Stimulated activated memory B cell treated with anti-CD40 and anti-IgM and Interleukin-4, amounts not matched to agents 10 μg/mL and 1 μg/mL and 100 μg/mL, for 72 hours (primary cell): ENCODE results near the gene NAALADL2.

Source experiments
- ATAC-seq: fragments of 150-1000 bp; cut with Tn5 transposase; 2 replicates; pipeline ENCODE4 v1.10.0; 2021
- H3K27ac Mint-ChIP-seq: one replicate; pipeline ENCODE4 v1.8.0; 2022; ENCODE audit warnings: mild to moderate bottlenecking, mixed read lengths
- H3K27me3 Mint-ChIP-seq: one replicate; pipeline ENCODE4 v1.8.0; 2022; ENCODE audit warnings: mixed read lengths
- H3K36me3 Mint-ChIP-seq: one replicate; pipeline ENCODE4 v1.8.0; 2022; ENCODE audit warnings: mixed read lengths
- H3K4me1 Mint-ChIP-seq: one replicate; pipeline ENCODE4 v1.8.0; 2022; ENCODE audit warnings: mixed read lengths
- H3K4me3 Mint-ChIP-seq: one replicate; pipeline ENCODE4 v1.8.0; 2022; ENCODE audit warnings: mild to moderate bottlenecking, moderate library complexity, mixed read lengths
- H3K9me3 Mint-ChIP-seq: one replicate; pipeline ENCODE4 v1.8.0; 2022; ENCODE audit warnings: mixed read lengths

Gene NAALADL2

DNA sequence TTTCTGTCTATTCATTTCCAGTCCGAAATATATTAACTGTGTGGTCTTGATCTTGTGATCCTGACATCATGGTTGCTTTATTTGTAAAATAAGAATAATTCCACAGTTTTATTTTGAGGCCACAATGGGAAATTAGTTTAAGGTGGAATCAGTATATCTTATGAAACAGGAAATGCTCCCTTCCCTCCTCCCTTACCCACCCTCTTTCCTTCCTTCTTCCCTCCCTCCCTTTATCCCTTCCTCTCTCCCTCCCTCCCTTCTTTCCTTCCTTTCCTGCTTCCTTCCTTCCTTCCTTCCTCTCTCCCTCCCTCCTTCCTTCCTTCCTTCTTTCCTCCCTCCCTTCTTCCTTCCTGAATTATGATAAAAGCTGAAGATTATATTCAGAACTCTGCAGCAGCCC lies 452.3 kb downstream of the NAALADL2 start:
- H3K4me3 Mint-ChIP-seq = no peak overlapping the region
- H3K36me3 Mint-ChIP-seq = no peaks in the 10 kb centered on the region
- no peaks in the 10 kb centered on the region for H3K4me1 Mint-ChIP-seq
- H3K27ac Mint-ChIP-seq = no peak overlapping the region
- no peaks in the 10 kb centered on the region for H3K27me3 Mint-ChIP-seq
- no peak for ATAC-seq
- peaks cover 2% of the 10 kb centered on the region for H3K9me3 Mint-ChIP-seq

DNA sequence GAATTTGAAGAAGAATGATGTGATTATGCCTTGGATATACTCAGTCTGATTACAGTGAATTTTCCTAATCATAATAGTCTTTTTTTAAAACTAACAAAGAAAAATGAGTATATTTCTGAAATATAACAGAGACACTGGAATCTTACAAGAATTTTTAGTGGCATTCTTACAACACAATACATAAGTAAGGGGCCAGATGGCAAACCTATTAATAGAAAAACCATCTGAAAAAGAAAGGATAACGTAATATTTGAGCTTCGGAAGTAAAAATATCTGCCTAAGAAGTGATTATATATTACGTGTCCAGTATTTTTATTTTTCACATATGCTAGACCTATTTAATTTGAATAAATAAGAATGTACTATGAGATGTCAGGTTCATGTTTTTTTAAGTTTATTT lies 452.8 kb downstream of the NAALADL2 start:
- H3K4me1 Mint-ChIP-seq = no peaks in the 10 kb centered on the region
- peaks cover 2% of the 10 kb centered on the region for H3K9me3 Mint-ChIP-seq
- H3K4me3 Mint-ChIP-seq = no peak overlapping the region
- H3K27me3 Mint-ChIP-seq = no peaks in the 10 kb centered on the region
- no peak for ATAC-seq
- no peak overlapping the region for H3K27ac Mint-ChIP-seq
- no peaks in the 10 kb centered on the region for H3K36me3 Mint-ChIP-seq

DNA sequence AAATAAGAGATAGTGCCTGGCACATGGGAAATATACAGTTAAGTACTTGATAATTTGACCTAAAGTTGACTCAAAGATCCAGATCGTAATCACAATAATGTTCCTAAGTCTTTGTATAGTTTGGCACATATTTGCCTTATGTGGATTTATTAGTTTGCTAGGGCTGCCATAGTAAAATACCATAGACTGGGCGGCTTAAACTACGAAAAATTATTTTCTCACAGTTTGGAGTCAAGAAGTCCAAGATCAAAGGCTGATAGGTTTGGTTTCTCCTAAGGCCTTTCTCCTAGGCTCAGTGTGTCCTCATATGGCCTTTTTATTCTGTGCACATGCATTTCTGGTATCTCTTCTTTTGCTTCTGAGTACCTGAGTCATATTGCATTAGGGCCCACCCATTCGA lies 453.7 kb downstream of the NAALADL2 start:
- Mint-ChIP-seq H3K36me3 (no peaks in the 10 kb centered on the region), H3K27me3 (no peaks in the 10 kb centered on the region), H3K9me3 (peaks cover 2% of the 10 kb centered on the region), H3K4me1 (no peaks in the 10 kb centered on the region), H3K4me3 (no peak overlapping the region), H3K27ac (no peak overlapping the region)
- ATAC-seq = no peak

DNA sequence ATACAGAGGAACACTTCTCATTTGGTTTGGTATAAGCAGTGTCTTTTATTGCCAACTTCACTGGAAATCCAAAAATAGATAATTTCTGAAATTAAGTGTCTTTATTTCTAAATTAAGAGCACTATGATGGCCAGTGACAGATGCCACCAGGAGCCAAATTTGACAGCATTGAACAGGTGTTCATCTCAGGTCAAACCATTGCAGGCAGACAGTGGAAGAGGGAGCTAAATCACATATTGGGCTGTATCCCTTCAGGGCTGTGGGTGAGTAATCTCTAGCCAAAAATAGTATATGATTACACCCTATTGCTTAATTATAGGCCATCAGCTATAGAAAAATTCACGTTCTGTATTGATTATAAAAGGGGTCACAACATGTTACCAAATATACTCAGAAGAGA lies 457.7 kb downstream of the NAALADL2 start:
- ATAC-seq = no peak
- no peak overlapping the region for H3K27ac Mint-ChIP-seq
- no peak overlapping the region for H3K4me3 Mint-ChIP-seq
- H3K36me3 Mint-ChIP-seq = no peaks in the 10 kb centered on the region
- no peaks in the 10 kb centered on the region for H3K9me3 Mint-ChIP-seq
- no peaks in the 10 kb centered on the region for H3K4me1 Mint-ChIP-seq
- H3K27me3 Mint-ChIP-seq = no peaks in the 10 kb centered on the region

DNA sequence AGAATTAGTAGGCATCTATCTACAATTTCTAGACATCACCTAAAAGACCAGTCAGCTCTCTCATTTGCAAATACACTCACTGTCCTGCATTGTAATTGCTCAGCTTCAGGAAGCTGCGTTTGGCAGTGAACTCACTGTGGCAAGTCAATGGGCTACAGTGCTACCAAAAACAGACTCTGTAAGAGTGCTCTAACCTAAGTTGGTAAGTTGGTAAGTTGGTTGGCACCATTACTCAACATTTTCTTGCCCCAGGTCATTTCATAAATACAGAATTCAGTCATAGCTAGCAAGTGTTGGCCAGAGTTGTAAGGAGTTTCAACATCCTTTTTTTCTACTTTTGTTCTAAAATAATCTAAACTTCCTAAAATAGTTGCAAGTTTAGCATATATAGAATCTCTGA lies 466.3 kb downstream of the NAALADL2 start:
- no peak overlapping the region for H3K4me3 Mint-ChIP-seq
- peaks cover 6% of the 10 kb centered on the region for H3K9me3 Mint-ChIP-seq
- no peak for ATAC-seq
- no peak overlapping the region for H3K27ac Mint-ChIP-seq
- no peaks in the 10 kb centered on the region for H3K27me3 Mint-ChIP-seq
- H3K4me1 Mint-ChIP-seq = no peaks in the 10 kb centered on the region
- no peaks in the 10 kb centered on the region for H3K36me3 Mint-ChIP-seq

DNA sequence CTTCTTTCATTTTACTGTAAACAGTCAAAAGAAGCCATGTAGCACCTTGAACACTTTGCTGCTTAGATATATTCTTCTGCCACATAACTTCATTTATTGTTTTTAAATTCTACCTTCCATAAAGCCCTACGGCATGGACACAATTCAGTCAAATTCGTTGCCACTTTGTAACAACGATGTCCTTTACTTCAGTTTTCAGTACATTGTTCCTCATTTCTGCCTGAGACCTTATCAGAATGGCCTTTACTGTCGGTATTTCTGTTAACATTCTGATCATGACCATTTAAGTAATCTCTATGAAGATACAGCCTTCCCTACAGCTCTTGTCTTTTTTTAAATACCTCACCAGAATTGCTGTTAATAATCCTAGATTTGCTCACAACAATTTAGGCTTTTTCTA lies 466.9 kb downstream of the NAALADL2 start:
- no peaks in the 10 kb centered on the region for H3K27me3 Mint-ChIP-seq
- no peak for ATAC-seq
- no peaks in the 10 kb centered on the region for H3K36me3 Mint-ChIP-seq
- H3K27ac Mint-ChIP-seq = no peak overlapping the region
- no peak overlapping the region for H3K4me3 Mint-ChIP-seq
- no peaks in the 10 kb centered on the region for H3K4me1 Mint-ChIP-seq
- peaks cover 6% of the 10 kb centered on the region for H3K9me3 Mint-ChIP-seq

DNA sequence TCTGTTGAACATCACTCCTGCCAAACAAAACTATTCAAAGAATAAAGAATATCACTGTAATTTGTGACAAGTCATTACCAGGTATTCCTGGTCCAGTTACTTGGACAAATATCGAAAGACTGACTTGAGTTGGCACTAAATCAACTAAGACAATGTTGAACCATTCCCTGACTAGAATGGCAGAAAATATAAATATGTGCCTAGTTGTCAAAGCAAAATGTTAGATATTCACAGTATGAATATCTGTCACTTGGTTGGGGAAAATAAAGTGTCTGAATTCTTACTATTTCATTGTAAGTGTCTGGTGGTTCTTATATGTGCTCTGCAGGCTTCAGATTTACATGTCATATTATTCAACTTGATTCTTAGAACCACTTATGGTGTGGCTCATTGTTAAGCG lies 470.2 kb downstream of the NAALADL2 start:
- no peak for ATAC-seq
- Mint-ChIP-seq H3K36me3 (no peaks in the 10 kb centered on the region), H3K4me1 (no peaks in the 10 kb centered on the region)

DNA sequence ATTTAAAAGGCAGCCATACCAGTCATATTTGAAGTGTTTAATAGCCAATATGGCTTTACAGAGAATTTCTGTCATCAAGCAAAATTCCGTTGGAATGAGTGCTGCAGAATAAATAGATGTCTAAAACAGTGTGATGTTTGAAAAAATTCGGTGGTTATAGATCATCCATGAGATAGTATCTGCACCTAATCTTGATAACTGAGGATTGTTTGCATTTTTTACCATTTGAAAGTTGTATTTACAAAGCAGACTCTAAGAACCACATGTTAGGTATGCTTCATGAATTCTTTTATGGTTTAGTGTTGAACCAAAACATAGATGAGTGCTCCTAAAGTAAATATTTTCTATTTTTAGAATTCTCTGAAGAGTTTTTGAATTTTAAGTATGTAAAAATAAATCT lies 476.1 kb downstream of the NAALADL2 start:
- Mint-ChIP-seq H3K27me3 (no peaks in the 10 kb centered on the region), H3K36me3 (no peaks in the 10 kb centered on the region), H3K27ac (no peak overlapping the region), H3K4me3 (no peak overlapping the region), H3K9me3 (peaks cover 10% of the 10 kb centered on the region), H3K4me1 (no peaks in the 10 kb centered on the region)
- no peak for ATAC-seq

More for the DNA sequence above, 470.2 kb downstream of the NAALADL2 start:
- Mint-ChIP-seq H3K4me3 (no peak overlapping the region), H3K27me3 (no peaks in the 10 kb centered on the region), H3K27ac (no peak overlapping the region), H3K9me3 (peaks cover 13% of the 10 kb centered on the region)

DNA sequence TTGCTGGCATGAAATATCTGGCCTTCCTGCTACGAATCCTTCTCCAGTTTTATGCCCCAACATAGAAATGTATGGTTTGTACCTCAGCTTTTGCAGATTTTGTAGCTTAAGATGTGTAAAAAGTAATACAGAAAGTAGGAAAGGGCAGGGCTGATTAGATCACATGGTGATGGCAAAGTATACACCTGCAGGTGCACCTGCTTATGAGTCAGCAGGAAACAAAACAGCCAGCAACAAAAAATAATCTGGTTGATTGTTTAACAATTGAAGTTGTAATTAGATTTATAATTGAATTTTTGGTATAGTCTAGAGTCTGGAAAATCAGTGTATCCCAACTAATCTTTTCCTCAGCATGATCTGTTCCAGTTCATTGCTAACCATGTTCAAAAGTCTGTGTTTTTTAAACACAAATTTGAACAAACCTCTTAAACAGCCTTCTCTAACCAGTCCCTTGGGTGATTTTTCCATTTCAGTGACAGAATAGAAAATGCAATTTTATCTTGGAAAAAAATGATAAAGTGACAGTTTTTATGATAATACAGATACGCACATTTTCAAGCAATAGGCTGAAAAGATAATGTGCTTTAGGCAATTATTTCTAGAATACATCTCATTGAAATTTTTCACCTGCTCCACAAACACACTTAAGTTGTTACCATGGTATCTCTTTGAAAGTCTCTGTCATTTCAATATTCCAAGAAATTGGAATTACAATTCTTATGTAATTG lies 477.4 kb downstream of the NAALADL2 start:
- Mint-ChIP-seq H3K4me3 (no peak overlapping the region), H3K9me3 (peaks cover 10% of the 10 kb centered on the region), H3K27ac (no peak overlapping the region), H3K36me3 (no peaks in the 10 kb centered on the region), H3K27me3 (no peaks in the 10 kb centered on the region), H3K4me1 (no peaks in the 10 kb centered on the region)
- ATAC-seq = no peak

DNA sequence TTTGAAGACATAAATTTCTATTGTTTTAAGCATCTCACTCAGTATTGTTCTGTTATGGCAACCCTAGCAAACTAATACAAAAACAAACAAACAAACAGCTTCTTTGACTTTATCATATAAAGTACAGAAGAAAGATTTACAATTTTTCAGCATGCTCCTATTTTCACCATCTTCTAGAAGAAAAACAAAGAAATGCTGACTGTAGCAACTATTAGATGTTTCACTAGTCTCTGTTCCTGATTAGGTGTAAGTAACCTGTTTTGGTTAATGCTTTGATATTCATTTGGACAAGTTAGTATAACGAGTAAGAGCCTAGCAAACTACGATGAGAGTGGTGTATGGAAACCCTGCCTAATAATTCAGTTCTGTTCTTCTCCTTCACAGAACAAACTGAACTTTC lies 478.5 kb downstream of the NAALADL2 start:
- H3K4me1 Mint-ChIP-seq = no peaks in the 10 kb centered on the region
- H3K27ac Mint-ChIP-seq = no peak overlapping the region
- no peak overlapping the region for H3K4me3 Mint-ChIP-seq
- H3K36me3 Mint-ChIP-seq = no peaks in the 10 kb centered on the region
- no peak for ATAC-seq
- peaks cover 10% of the 10 kb centered on the region for H3K9me3 Mint-ChIP-seq
- H3K27me3 Mint-ChIP-seq = no peaks in the 10 kb centered on the region

DNA sequence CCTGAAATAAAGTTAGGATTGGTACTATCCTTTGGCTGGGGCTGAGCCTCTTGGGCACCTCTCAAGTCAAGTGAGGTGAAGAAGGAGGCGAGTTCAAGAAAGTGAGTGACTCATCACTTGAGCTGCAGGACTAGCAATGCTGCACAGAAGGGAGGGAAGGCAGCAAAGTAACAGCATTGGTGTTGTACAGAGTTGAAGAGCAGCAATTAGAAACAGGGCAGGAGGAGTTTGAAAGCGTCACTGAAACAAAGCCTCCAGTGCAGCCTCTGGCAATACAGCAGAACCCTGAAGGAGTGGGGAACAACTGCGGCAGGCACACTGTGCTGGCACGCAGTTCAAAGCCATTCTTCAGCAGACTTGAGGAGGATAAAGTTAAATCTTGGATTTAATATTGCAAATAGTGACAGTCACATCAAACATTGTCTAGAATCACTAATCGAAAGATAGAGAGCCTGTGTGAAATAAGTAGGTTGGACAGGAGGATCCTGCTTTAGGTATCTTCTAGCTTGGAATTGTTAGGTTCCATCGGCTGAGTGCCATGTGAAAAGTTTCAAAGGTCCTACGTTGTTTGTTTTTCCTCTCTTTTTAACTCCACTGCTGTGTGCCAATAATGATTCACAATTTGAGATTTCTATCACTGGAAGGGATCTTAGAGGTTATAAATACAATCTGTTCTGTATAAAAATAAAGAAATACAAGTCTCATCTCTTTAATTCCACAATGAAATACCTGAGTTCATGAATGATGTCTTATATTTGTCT lies 479.8 kb downstream of the NAALADL2 start:
- no peaks in the 10 kb centered on the region for H3K36me3 Mint-ChIP-seq

DNA sequence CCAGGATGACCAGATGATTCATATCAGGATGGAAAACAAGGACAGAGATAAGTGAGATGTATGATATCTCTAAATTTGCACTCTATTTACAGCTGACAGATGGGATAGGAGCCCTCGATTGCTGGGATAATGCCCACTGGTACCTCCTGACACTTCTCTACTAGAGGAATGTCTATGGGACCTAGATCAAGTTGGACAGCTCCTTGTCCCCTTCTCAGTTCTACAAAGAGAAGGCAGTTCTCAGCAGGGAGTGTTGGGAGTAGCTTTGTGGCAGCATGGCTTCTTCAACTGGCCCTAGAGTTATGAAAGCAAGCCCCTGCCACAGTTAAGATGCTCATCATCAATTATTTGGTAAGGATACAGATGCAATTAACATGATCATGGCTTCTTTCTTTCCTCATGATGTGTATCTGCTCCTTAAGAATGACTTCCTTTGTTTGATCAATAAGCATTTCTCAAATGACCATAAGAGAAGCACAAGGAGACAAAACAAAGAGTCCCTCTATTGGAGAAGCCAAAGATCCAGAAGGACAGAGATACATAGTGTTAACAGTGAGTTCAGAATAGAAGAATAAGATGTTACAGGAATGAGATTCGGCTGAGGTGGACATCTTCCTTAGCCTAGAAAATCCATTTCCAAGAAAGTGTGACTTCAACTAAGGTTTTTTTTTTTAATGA lies 481.3 kb downstream of the NAALADL2 start:
- no peak overlapping the region for H3K27ac Mint-ChIP-seq

More for the DNA sequence above, 479.8 kb downstream of the NAALADL2 start:
- H3K27ac Mint-ChIP-seq = no peak overlapping the region
- peaks cover 3% of the 10 kb centered on the region for H3K9me3 Mint-ChIP-seq
- no peaks in the 10 kb centered on the region for H3K27me3 Mint-ChIP-seq
- no peak overlapping the region for H3K4me3 Mint-ChIP-seq
- no peaks in the 10 kb centered on the region for H3K4me1 Mint-ChIP-seq
- ATAC-seq = no peak

DNA sequence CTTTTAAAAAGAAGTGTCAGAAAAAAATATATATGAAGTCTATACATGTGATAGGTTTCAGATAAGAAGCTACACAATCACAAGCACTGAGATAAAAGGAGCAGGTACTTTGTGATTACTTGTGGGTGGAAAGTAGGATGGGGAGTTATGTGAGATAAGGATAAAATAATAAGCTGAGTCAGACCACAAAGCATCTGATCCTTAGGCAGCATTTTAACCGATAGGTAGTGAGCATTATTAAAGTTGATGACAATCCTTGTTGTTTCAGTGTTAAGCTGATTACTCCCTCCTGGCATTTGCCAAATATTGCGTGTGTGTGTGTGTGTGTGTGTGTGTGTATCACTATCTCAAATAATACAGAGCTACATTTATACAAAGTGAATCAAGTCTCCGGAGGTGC lies 483.1 kb downstream of the NAALADL2 start:
- H3K27me3 Mint-ChIP-seq = no peaks in the 10 kb centered on the region
- H3K9me3 Mint-ChIP-seq = peaks cover 3% of the 10 kb centered on the region
- no peak overlapping the region for H3K4me3 Mint-ChIP-seq
- no peak for ATAC-seq
- no peaks in the 10 kb centered on the region for H3K36me3 Mint-ChIP-seq
- no peak overlapping the region for H3K27ac Mint-ChIP-seq
- H3K4me1 Mint-ChIP-seq = no peaks in the 10 kb centered on the region

More for the DNA sequence above, 481.3 kb downstream of the NAALADL2 start:
- Mint-ChIP-seq H3K4me3 (no peak overlapping the region), H3K36me3 (no peaks in the 10 kb centered on the region), H3K27me3 (no peaks in the 10 kb centered on the region), H3K9me3 (peaks cover 3% of the 10 kb centered on the region), H3K4me1 (no peaks in the 10 kb centered on the region)
- peak; percentile 41 for ATAC-seq

DNA sequence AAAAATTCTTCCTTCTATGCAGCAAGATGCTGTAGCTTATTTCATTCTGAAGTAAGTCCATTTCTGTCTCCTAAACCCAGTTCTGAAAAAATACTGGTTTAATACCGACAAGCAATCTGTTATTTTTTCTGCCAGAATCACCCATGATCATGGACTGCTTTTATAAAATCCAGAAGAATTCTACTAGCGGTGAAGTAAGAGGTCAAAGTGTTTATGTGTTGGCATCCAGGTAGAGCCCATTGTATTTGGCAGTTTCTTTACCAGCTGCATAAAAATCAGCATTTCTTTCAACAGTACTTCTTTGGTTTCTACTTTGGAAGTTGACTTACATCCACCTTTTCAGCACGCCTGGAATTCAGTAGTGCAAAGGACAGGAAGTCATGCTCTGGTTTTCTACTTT lies 484.8 kb downstream of the NAALADL2 start:
- no peaks in the 10 kb centered on the region for H3K27me3 Mint-ChIP-seq
- no peaks in the 10 kb centered on the region for H3K36me3 Mint-ChIP-seq
- H3K4me3 Mint-ChIP-seq = no peak overlapping the region
- peaks cover 3% of the 10 kb centered on the region for H3K9me3 Mint-ChIP-seq
- H3K27ac Mint-ChIP-seq = no peak overlapping the region
- ATAC-seq = no peak
- H3K4me1 Mint-ChIP-seq = no peaks in the 10 kb centered on the region

DNA sequence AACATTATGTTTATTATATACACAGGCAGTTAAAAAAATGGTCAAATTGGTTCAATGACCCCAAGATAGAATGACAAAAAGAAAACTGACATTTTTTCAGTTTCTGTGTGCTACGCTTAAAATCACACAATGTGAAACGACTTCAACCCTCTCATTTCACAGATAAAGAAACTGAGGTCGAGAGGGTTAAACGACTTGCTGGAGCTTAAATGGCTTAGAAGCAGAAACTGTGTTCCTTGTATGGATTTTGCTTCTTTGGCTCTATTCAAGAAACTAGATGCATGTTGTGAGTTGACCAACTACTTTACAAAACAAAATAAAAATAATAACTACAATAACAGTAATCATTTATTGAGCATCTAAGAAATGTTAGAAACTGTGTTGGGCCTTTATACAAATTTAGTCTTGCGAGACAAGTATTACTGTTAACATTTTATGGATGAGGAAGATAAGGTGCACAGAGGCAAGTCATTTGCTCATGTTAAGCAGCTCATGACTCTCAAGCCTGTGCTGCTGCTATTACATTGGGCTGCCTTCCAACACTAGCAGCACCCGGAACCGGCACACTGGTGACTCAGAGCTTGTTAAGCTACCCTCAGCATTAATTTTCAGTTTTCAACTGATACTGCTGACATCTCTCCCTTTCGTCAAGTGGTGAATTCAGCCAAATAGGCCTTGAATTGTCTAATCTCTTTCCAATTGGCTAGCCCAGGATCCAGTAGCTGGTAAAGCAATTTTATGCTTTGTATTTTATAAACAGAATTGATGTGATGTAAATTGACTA lies 487.6 kb downstream of the NAALADL2 start:
- no peaks in the 10 kb centered on the region for H3K36me3 Mint-ChIP-seq
- no peaks in the 10 kb centered on the region for H3K4me1 Mint-ChIP-seq
- no peak overlapping the region for H3K4me3 Mint-ChIP-seq
- no peak overlapping the region for H3K27ac Mint-ChIP-seq
- no peaks in the 10 kb centered on the region for H3K27me3 Mint-ChIP-seq
- H3K9me3 Mint-ChIP-seq = peaks cover 8% of the 10 kb centered on the region
- ATAC-seq = no peak
